Calu3 (cell line): ENCODE results near the gene OCLN. TPM values are rescaled to one million over a fixed set of nuclear protein-coding genes. Genes with fewer than 3 reads are reported as not detected.
"Not testable (repeated sequence)": the region's sequence is repeated elsewhere in the genome, so short reads cannot be mapped to it uniquely, and the experiment has no call there.

Experiments
- BruUV-seq: library from RNA; stranded (reverse); fragments of 400-500 nt; replicated peaks from 2 replicates; lab custom pipeline; 2021; lab: Mats Ljungman, UMichigan
- CTCF ChIA-PET: fragments of 300-600 bp; sonication (Branson Sonifier 250); formaldehyde crosslinking; loops from one replicate; lab custom pipeline; 2022; ENCODE audit warnings: antibody characterized with exemption; lab: Charles Lee
- DNase-seq: peaks from one replicate; pipeline ENCODE4 v3.0.0; 2022
- H3K27ac Mint-ChIP-seq: one replicate; pipeline ENCODE4 v1.8.0; 2022; ENCODE audit warnings: mixed read lengths; ENCODE audit not compliant: unreplicated experiment
- H3K27me3 Mint-ChIP-seq: one replicate; pipeline ENCODE4 v1.8.0; 2022; ENCODE audit warnings: mixed read lengths; ENCODE audit not compliant: unreplicated experiment
- H3K36me3 Mint-ChIP-seq: one replicate; pipeline ENCODE4 v1.8.0; 2022; ENCODE audit warnings: mild to moderate bottlenecking, moderate library complexity, mixed read lengths; ENCODE audit not compliant: insufficient read depth, unreplicated experiment
- H3K4me1 Mint-ChIP-seq: one replicate; pipeline ENCODE4 v1.8.0; 2022; ENCODE audit warnings: mild to moderate bottlenecking, low read depth, mixed read lengths; ENCODE audit not compliant: unreplicated experiment
- H3K4me3 Mint-ChIP-seq: one replicate; pipeline ENCODE4 v1.8.0; 2022; ENCODE audit warnings: mild to moderate bottlenecking, low read depth, moderate library complexity, mixed read lengths; ENCODE audit not compliant: unreplicated experiment
- H3K9me3 Mint-ChIP-seq: one replicate; pipeline ENCODE4 v1.8.0; 2022; ENCODE audit warnings: low read depth, mixed read lengths; ENCODE audit not compliant: unreplicated experiment
- CTCF ChIP-seq: fragments of 200-600 bp; IDR thresholded peaks from one replicate; pipeline ENCODE4 v1.8.0; 2022; ENCODE audit warnings: antibody characterized with exemption; ENCODE audit not compliant: unreplicated experiment
- intact Hi-C: fragments of 100-400 bp; cut with micrococcal nuclease; formaldehyde crosslinking; loops from one replicate; pipeline ENCODE4 v1.10.0; 2022; ENCODE audit not compliant: unreplicated experiment
- total RNA-seq: library from RNA; stranded (reverse); gene quantifications from 2 replicates; pipeline ENCODE4 v1.2.3, GENCODE V29; 2022

The OCLN gene
- total RNA-seq, 1 experiment from 2014 or later, result 154 TPM

GRCh38 chr5:69542838-69543618, 50.4 kb downstream of the OCLN start:
- DNase-seq, BruUV-seq, H3K27me3 Mint-ChIP-seq, H3K4me3 Mint-ChIP-seq, intact Hi-C loops, H3K36me3 Mint-ChIP-seq, H3K4me1 Mint-ChIP-seq, H3K9me3 Mint-ChIP-seq, H3K27ac Mint-ChIP-seq, CTCF ChIA-PET: not testable (repeated sequence)

GRCh38 chr5:69544602-69545001, 52.0 kb downstream of the OCLN start:
- CTCF ChIA-PET, H3K36me3 Mint-ChIP-seq, H3K4me1 Mint-ChIP-seq, H3K9me3 Mint-ChIP-seq, intact Hi-C loops, DNase-seq, H3K27ac Mint-ChIP-seq, H3K4me3 Mint-ChIP-seq, H3K27me3 Mint-ChIP-seq, BruUV-seq: not testable (repeated sequence)

GRCh38 chr5:69559908-69560330, 67.3 kb downstream of the OCLN start, which contains the start of gene GTF2H2C:
Gene GTF2H2C (plus strand): TSS chr5:69560191. CDS start chr5:69565133, 4,942 bp downstream.
- intact Hi-C loops, H3K27me3 Mint-ChIP-seq, H3K4me1 Mint-ChIP-seq, H3K9me3 Mint-ChIP-seq, BruUV-seq, CTCF ChIA-PET: not testable (repeated sequence)
- TF ChIP-seq CTCF, result peak; percentile 50
- H3K36me3 Mint-ChIP-seq, result peaks cover 16% of the 10 kb centered on the region
- peak within 1 kb of the TSS; percentile 69 for H3K27ac Mint-ChIP-seq
- peak within 1 kb of the TSS; percentile 74 for H3K4me3 Mint-ChIP-seq
- DNase-seq, result peak; percentile 76

- H3K27me3 Mint-ChIP-seq, H3K4me1 Mint-ChIP-seq, CTCF ChIA-PET, H3K9me3 Mint-ChIP-seq, intact Hi-C loops, DNase-seq, BruUV-seq: not testable (repeated sequence)
- Mint-ChIP-seq H3K27ac (peak overlapping the region; percentile 69), H3K36me3 (peaks cover 16% of the 10 kb centered on the region), H3K4me3 (peak overlapping the region; percentile 74)
Measured at GRCh38 chr5:69560587-69561431, 68.2 kb downstream of the OCLN start.

GRCh38 chr5:69566172-69566571, 73.6 kb downstream of the OCLN start:
- DNase-seq, H3K9me3 Mint-ChIP-seq, H3K4me3 Mint-ChIP-seq, intact Hi-C loops, CTCF ChIA-PET, H3K4me1 Mint-ChIP-seq, BruUV-seq, H3K27ac Mint-ChIP-seq, H3K36me3 Mint-ChIP-seq, H3K27me3 Mint-ChIP-seq: not testable (repeated sequence)

- H3K4me1 Mint-ChIP-seq, H3K27ac Mint-ChIP-seq, DNase-seq, H3K9me3 Mint-ChIP-seq, CTCF ChIA-PET, H3K27me3 Mint-ChIP-seq, intact Hi-C loops, H3K4me3 Mint-ChIP-seq, BruUV-seq, H3K36me3 Mint-ChIP-seq: not testable (repeated sequence)
Measured at GRCh38 chr5:69568072-69568471, 75.5 kb downstream of the OCLN start.

GRCh38 chr5:69583356-69583755, 90.8 kb downstream of the OCLN start:
- DNase-seq, CTCF ChIA-PET, H3K4me1 Mint-ChIP-seq, H3K27me3 Mint-ChIP-seq, intact Hi-C loops, H3K27ac Mint-ChIP-seq, BruUV-seq, H3K4me3 Mint-ChIP-seq, H3K36me3 Mint-ChIP-seq, H3K9me3 Mint-ChIP-seq: not testable (repeated sequence)

- CTCF ChIA-PET, H3K4me3 Mint-ChIP-seq, H3K27ac Mint-ChIP-seq, H3K36me3 Mint-ChIP-seq, H3K27me3 Mint-ChIP-seq, H3K9me3 Mint-ChIP-seq, intact Hi-C loops, DNase-seq, BruUV-seq, H3K4me1 Mint-ChIP-seq: not testable (repeated sequence)
Measured at GRCh38 chr5:69596114-69596840, 103.7 kb downstream of the OCLN start.
